OCI-LY3 (cell line): ENCODE results near the gene C16orf86.

ENCODE experiments used
- H2AFZ ChIP-seq: fragments of 200-600, 300-600 bp; shearing (Covaris generic); 2 replicates; pipeline ENCODE4 v1.6.0; 2014; ENCODE audit warnings: antibody characterized with exemption, low read depth, low read length
- H3K27ac ChIP-seq: fragments of 200-600, 300-600 bp; sonication (generic); 2 replicates; pipeline ENCODE4 v1.5.1; 2014; ENCODE audit warnings: mild to moderate bottlenecking, low read length, moderate library complexity, mixed read lengths
- H3K27me3 ChIP-seq: fragments of 200-600, 300-600 bp; sonication (generic); 2 replicates; pipeline ENCODE4 v1.6.1; 2014; ENCODE audit warnings: low read depth, low read length, mixed read lengths
- H3K36me3 ChIP-seq: fragments of 200-600, 300-600 bp; sonication (generic); replicated peaks from 2 replicates; pipeline ENCODE3; 2014; ENCODE audit warnings: low read depth, low read length, mixed read lengths
- H3K4me1 ChIP-seq: fragments of 300-600, 200-600 bp; sonication (generic); 2 replicates; pipeline ENCODE4 v1.6.1; 2014; ENCODE audit warnings: low read length, mixed read lengths
- H3K4me2 ChIP-seq: fragments of 200-600, 300-600 bp; sonication (generic); 2 replicates; pipeline ENCODE4 v1.6.1; 2014; ENCODE audit warnings: low read length, mixed read lengths
- H3K4me3 ChIP-seq: fragments of 300-600, 200-600 bp; sonication (generic); 2 replicates; pipeline ENCODE4 v1.5.1; 2014; ENCODE audit warnings: antibody characterized with exemption, mild to moderate bottlenecking, low read length, moderate library complexity
- H3K79me2 ChIP-seq: fragments of 300-600, 200-600 bp; shearing (Covaris generic); 2 replicates; pipeline ENCODE4 v1.6.1; 2014; ENCODE audit warnings: mild to moderate bottlenecking, low read length, mixed read lengths
- H3K9ac ChIP-seq: fragments of 300-600, 200-600 bp; shearing (Covaris generic); 2 replicates; pipeline ENCODE4 v1.6.0; 2014; ENCODE audit warnings: mild to moderate bottlenecking, low read length, moderate library complexity
- H3K9me3 ChIP-seq: fragments of 200-600, 300-600 bp; shearing (Covaris generic); 2 replicates; pipeline ENCODE4 v1.6.1; 2014; ENCODE audit warnings: low read length, mixed read lengths; ENCODE audit not compliant: insufficient read depth
- H4K20me1 ChIP-seq: fragments of 200-600, 300-600 bp; sonication (generic); 2 replicates; pipeline ENCODE4 v1.6.1; 2016; ENCODE audit warnings: low read length, mixed read lengths; ENCODE audit not compliant: insufficient read depth
- EZH2phosphoT487 ChIP-seq: fragments of 200-600 bp; shearing (Covaris generic); IDR thresholded peaks from 2 replicates; pipeline ENCODE4 v1.6.1; 2018; ENCODE audit warnings: antibody characterized with exemption, mixed run types, low read depth
- TF ChIP-seq, protein P1 (sequence below): fragments of 200-600, 300-600 bp; sonication (generic); IDR thresholded peaks from 2 replicates; pipeline ENCODE4 v1.5.1; 2014; ENCODE audit warnings: antibody characterized with exemption, low read length, low read depth

Gene C16orf86

DNA sequence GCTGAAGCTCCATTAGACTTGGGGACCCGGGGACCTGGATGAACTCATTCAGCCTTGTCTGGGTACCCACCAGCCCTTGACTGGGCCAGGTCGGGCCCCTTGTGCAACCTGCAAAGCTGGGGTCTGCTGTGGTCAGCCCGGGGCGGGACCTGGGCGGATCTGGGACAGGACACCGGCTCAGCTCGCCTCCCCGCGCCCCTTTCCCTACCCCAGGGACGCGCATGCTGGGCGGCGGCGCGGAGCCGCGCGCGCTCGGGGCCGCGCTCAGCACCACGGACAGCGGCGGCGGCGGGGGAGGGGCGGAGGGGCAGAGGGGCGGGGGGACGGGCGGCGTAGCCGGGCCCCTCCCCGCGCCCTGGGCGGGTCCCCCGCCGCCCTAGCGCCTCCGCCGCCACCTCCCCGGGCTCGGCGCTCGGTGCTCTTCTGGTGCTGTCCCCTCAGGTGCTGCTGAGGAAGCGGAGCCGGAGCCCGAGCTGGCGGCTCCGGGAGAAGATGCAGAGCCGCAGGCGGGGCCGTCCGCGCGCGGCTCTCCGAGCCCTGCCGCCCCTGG, 14.0 kb upstream of the C16orf86 start:
- no peak overlapping the region for H3K4me3 ChIP-seq
- no peaks in the 10 kb centered on the region for H3K79me2 ChIP-seq
- H3K4me1 ChIP-seq: no peaks in the 10 kb centered on the region
- no peak overlapping the region for H2AFZ ChIP-seq
- no peaks in the 10 kb centered on the region for H3K9me3 ChIP-seq
- no peaks in the 10 kb centered on the region for H3K27me3 ChIP-seq
- H3K36me3 ChIP-seq: peaks cover 26% of the 10 kb centered on the region
- H3K9ac ChIP-seq: no peak overlapping the region
- TF ChIP-seq, protein P1, sequence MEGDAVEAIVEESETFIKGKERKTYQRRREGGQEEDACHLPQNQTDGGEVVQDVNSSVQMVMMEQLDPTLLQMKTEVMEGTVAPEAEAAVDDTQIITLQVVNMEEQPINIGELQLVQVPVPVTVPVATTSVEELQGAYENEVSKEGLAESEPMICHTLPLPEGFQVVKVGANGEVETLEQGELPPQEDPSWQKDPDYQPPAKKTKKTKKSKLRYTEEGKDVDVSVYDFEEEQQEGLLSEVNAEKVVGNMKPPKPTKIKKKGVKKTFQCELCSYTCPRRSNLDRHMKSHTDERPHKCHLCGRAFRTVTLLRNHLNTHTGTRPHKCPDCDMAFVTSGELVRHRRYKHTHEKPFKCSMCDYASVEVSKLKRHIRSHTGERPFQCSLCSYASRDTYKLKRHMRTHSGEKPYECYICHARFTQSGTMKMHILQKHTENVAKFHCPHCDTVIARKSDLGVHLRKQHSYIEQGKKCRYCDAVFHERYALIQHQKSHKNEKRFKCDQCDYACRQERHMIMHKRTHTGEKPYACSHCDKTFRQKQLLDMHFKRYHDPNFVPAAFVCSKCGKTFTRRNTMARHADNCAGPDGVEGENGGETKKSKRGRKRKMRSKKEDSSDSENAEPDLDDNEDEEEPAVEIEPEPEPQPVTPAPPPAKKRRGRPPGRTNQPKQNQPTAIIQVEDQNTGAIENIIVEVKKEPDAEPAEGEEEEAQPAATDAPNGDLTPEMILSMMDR: no peak
- TF ChIP-seq EZH2phosphoT487: no peak
- no peak overlapping the region for H3K4me2 ChIP-seq
- no peaks in the 10 kb centered on the region for H4K20me1 ChIP-seq
- no peak overlapping the region for H3K27ac ChIP-seq

DNA sequence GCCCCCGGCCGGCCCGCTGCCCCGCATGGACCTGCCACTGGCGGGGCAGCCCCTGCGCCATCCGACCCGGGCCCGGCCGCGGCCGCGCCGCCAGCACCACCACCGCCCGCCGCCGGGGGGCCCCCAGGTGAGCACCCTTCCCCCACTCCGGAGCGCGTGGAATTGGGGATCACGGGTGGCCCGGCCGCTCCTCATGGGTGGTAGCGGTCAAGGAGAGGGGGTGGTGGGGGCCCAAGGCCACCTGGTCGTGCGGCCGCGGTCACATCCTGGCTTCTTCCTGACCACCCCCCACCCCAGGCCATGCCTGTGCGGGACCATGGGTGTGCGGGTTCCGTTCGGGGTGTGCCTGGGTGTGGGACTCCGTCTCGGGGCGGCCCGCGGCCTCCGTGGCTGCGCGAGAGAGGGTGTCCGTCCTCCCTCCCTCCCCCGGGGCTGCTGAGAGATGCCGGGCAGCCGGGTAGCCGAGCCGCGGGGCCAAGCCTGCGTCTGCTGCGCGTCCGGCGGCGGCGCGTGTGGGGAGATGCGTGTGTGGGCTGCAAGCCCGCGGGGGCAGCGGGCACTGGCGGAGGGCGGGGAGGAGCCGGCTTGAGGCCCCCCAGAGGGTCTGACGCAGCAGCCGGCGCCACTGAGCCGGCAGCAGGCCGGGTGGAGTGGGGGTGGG, 13.4 kb upstream of the C16orf86 start:
- H3K4me3 ChIP-seq: no peak overlapping the region
- no peak overlapping the region for H3K4me2 ChIP-seq
- TF ChIP-seq, protein P1: no peak
- no peak for TF ChIP-seq EZH2phosphoT487
- no peaks in the 10 kb centered on the region for H3K4me1 ChIP-seq
- H3K27ac ChIP-seq: no peak overlapping the region
- H3K27me3 ChIP-seq: no peaks in the 10 kb centered on the region
- H3K9ac ChIP-seq: no peak overlapping the region
- H3K9me3 ChIP-seq: no peaks in the 10 kb centered on the region
- H2AFZ ChIP-seq: no peak overlapping the region
- no peaks in the 10 kb centered on the region for H4K20me1 ChIP-seq
- peaks cover 2% of the 10 kb centered on the region; the same call in 1 of the 2 replicates for H3K79me2 ChIP-seq
- peaks cover 27% of the 10 kb centered on the region for H3K36me3 ChIP-seq

DNA sequence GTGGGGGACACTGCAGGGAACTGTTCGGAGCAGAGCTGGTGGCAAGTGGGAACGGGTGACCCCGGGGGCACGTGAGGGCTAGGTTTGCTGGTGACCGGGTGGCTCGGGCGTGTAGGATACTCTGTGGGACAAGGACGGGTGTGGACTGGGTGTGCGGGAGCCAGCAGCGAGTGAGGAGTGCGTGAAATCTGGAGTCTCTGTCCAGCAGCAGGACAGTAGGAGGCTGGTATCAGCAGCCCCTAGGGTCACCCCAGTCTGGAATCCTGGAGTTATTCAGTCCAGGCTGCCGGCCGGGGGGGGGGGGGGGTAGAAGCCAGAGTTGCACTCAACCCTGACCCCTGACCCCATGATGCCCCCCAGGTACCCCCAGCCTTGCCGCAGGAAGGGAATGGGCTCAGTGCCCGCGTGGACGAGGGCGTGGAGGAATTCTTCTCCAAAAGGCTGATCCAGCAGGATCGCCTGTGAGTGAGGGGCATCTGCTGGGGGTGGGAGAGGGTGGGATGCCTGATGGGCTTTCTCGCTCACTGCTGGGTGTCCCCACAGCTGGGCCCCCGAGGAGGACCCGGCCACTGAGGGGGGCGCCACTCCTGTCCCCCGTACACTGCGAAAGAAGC, 12.7 kb upstream of the C16orf86 start:
- Histone ChIP-seq H3K4me2 (no peak overlapping the region), H3K36me3 (peaks cover 32% of the 10 kb centered on the region)

DNA sequence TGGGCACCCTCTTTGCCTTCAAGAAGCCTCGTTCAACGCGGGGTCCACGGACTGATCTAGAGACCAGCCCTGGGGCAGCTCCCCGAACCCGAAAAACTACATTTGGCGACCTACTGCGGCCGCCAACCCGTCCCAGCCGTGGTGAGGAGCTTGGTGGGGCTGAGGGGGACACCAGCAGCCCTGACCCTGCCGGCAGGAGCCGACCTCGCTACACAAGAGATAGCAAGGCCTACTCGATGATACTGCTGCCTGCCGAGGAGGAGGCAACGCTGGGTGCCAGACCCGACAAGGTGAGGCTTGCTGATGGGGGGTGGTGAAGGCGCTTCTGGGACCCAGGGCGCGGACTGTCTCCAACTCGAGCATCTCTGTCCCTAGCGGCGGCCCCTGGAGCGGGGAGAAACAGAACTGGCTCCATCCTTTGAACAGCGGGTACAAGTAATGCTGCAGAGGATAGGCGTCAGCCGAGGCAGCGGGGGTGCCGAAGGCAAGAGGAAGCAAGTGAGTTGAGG, 12.2 kb upstream of the C16orf86 start:
- Histone ChIP-seq H4K20me1 (no peaks in the 10 kb centered on the region), H3K9ac (no peak overlapping the region), H3K4me1 (peaks cover 7% of the 10 kb centered on the region), H2AFZ (no peak overlapping the region), H3K9me3 (no peaks in the 10 kb centered on the region), H3K4me2 (no peak overlapping the region), H3K79me2 (peaks cover 14% of the 10 kb centered on the region), H3K36me3 (peaks cover 29% of the 10 kb centered on the region), H3K27me3 (no peaks in the 10 kb centered on the region), H3K27ac (no peak overlapping the region), H3K4me3 (no peak overlapping the region)
- TF ChIP-seq, protein P1: no peak
- TF ChIP-seq EZH2phosphoT487: no peak

More for the DNA sequence above, 12.7 kb upstream of the C16orf86 start:
- Histone ChIP-seq H3K4me3 (no peak overlapping the region), H2AFZ (no peak overlapping the region), H3K9me3 (no peaks in the 10 kb centered on the region), H3K27ac (no peak overlapping the region), H3K4me1 (peaks cover 3% of the 10 kb centered on the region), H3K27me3 (no peaks in the 10 kb centered on the region), H4K20me1 (no peaks in the 10 kb centered on the region), H3K9ac (no peak overlapping the region), H3K79me2 (peaks cover 8% of the 10 kb centered on the region)
- TF ChIP-seq EZH2phosphoT487: no peak
- TF ChIP-seq, protein P1: no peak
